OCI-LY7 (cell line): ENCODE measurements around the gene GATA5. TPM values are rescaled to one million over a fixed set of nuclear protein-coding genes. Genes with fewer than 3 reads are reported as not detected.

Experiments used
- BruUV-seq: library from RNA; stranded (reverse); fragments of 400-500 nt; replicated peaks from 2 replicates; lab custom pipeline; 2021; lab: Mats Ljungman, UMichigan
- CTCF ChIA-PET: fragments of 300-600 bp; sonication (Branson Sonifier 250); formaldehyde crosslinking; loops from one replicate; lab custom pipeline; 2022; ENCODE audit warnings: antibody characterized with exemption; ENCODE audit not compliant: unreplicated experiment; lab: Charles Lee
- POLR2A ChIA-PET: fragments of 300-600 bp; sonication (Branson Sonifier 250); formaldehyde crosslinking; loops from one replicate; lab custom pipeline; 2022; ENCODE audit warnings: antibody characterized with exemption; lab: Charles Lee
- DNase-seq: peaks from one replicate; pipeline ENCODE4 v3.0.0-alpha.2; 2015; ENCODE audit warnings: low spot score
- H2AFZ ChIP-seq: fragments of 200-600 bp; sonication (generic), shearing (Covaris generic); 2 replicates; pipeline ENCODE4 v1.6.1; 2014; ENCODE audit warnings: mild to moderate bottlenecking, antibody characterized with exemption, low read length, moderate library complexity
- H3K27ac ChIP-seq: fragments of 200-600 bp; sonication (generic); 2 replicates; pipeline ENCODE4 v1.5.1; 2014; ENCODE audit warnings: mixed run types, low read depth, mild to moderate bottlenecking, moderate library complexity, low read length, inconsistent platforms; ENCODE audit not compliant: poor library complexity, severe bottlenecking
- H3K36me3 ChIP-seq: fragments of 200-600 bp; sonication (generic); 2 replicates; pipeline ENCODE4 v1.6.1; 2014; ENCODE audit warnings: mild to moderate bottlenecking, antibody characterized with exemption, low read length, moderate library complexity, mixed read lengths; ENCODE audit not compliant: insufficient read depth
- H3K4me1 ChIP-seq: fragments of 200-600 bp; sonication (generic); 2 replicates; pipeline ENCODE4 v1.5.1; 2014; ENCODE audit warnings: mild to moderate bottlenecking, low read length; ENCODE audit not compliant: insufficient read depth, poor library complexity, severe bottlenecking
- H3K4me2 ChIP-seq: fragments of 200-600 bp; sonication (generic); 2 replicates; pipeline ENCODE4 v1.6.1; 2014; ENCODE audit warnings: mild to moderate bottlenecking, low read length
- H3K4me3 ChIP-seq: fragments of 200-600 bp; sonication (generic); 2 replicates; pipeline ENCODE4 v1.5.1; 2014; ENCODE audit warnings: mild to moderate bottlenecking, low read depth, low read length; ENCODE audit not compliant: poor library complexity, severe bottlenecking
- H3K79me2 ChIP-seq: fragments of 200-600 bp; sonication (generic); 2 replicates; pipeline ENCODE4 v1.6.1; 2016; ENCODE audit warnings: low read depth, mild to moderate bottlenecking, low read length, moderate library complexity, mixed read lengths; ENCODE audit not compliant: insufficient read depth
- H3K9me2 ChIP-seq: fragments of 200-600 bp; sonication (generic); 2 replicates; pipeline ENCODE4 v1.6.1; 2016; ENCODE audit warnings: mild to moderate bottlenecking, low read length, mixed read lengths; ENCODE audit not compliant: insufficient read depth
- H3K9me3 ChIP-seq: fragments of 200-600 bp; sonication (generic); 2 replicates; pipeline ENCODE4 v1.6.1; 2014; ENCODE audit warnings: mild to moderate bottlenecking, mixed run types, low read length, mixed read lengths
- H4K20me1 ChIP-seq: fragments of 200-600 bp; sonication (generic); 2 replicates; pipeline ENCODE4 v1.6.1; 2014; ENCODE audit warnings: mild to moderate bottlenecking, antibody characterized with exemption, low read length, moderate library complexity, mixed read lengths; ENCODE audit not compliant: insufficient read depth
- EZH2phosphoT487 ChIP-seq: fragments of 200-600 bp; sonication (generic); IDR thresholded peaks from 2 replicates; pipeline ENCODE4 v1.6.1; 2018; ENCODE audit warnings: low read depth, borderline replicate concordance, mild to moderate bottlenecking, mixed run types, antibody characterized with exemption, low read length, moderate library complexity, mixed read lengths
- intact Hi-C: fragments of 100-400 bp; cut with micrococcal nuclease; formaldehyde crosslinking; loops from one replicate; pipeline ENCODE4 v1.10.0; 2022; ENCODE audit not compliant: unreplicated experiment
- total RNA-seq, 2 experiments: library from RNA; depleted of rRNA in 1 of 2; stranded (reverse); fragments of >200 nt in 1 of 2; shearing (Covaris generic) in 1 of 2; gene quantifications; 2 replicates each; pipeline ENCODE4 v1.2.3, GENCODE V29; 2014 to 2022
- TF ChIP-seq, protein P1 (sequence below): fragments of 200-600 bp; sonication (generic); conservative IDR thresholded peaks from 2 replicates; pipeline ENCODE4 v1.5.1; 2014; ENCODE audit warnings: mild to moderate bottlenecking, antibody characterized with exemption, low read length, moderate library complexity, mixed read lengths

GATA5 gene
- total RNA-seq, 2 experiments from 2014 or later = not detected

DNA sequence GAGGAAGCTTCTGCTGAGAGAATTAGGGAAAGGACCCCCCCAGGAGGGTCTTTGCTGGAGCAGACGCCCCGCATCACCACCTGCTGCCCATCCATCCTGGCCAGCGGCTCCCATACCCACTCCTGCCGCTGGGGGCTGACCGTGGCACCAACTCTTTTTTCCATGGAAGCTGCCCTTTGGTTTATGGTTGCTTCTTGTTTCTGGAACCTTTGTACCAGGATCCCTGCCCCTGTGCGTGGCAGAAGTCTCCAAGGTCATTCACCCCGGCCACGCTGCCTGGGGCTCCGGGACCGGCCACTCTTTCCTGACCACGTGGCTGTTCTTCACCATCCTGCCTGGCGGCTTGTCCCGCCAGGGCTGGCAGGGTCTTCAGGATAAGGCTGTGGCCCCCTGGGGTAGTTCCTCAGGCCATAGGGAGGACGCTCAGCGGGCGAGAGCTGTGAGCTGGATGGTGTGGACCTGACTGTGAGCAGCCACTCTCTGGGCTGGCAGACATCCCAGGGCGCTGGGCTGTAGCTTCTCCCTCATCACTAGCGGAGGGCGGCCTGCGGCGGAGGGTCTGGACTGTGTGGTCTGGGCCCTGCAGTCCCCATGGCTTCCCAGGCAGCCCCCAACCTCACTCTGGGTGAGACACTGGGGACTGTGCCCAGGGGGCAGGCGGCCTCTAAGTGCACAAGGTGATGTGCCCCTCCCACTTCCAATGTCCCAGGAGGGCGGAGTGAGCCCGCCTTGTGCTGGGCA lies 25.7 kb downstream of the GATA5 start:
- CTCF ChIA-PET = interaction anchor here (0.6 kb wide), 1 partner anchor 80 kb away, joined by 5 read pairs; no protein-coding TSS in a partner anchor
- TF ChIP-seq, protein P1, sequence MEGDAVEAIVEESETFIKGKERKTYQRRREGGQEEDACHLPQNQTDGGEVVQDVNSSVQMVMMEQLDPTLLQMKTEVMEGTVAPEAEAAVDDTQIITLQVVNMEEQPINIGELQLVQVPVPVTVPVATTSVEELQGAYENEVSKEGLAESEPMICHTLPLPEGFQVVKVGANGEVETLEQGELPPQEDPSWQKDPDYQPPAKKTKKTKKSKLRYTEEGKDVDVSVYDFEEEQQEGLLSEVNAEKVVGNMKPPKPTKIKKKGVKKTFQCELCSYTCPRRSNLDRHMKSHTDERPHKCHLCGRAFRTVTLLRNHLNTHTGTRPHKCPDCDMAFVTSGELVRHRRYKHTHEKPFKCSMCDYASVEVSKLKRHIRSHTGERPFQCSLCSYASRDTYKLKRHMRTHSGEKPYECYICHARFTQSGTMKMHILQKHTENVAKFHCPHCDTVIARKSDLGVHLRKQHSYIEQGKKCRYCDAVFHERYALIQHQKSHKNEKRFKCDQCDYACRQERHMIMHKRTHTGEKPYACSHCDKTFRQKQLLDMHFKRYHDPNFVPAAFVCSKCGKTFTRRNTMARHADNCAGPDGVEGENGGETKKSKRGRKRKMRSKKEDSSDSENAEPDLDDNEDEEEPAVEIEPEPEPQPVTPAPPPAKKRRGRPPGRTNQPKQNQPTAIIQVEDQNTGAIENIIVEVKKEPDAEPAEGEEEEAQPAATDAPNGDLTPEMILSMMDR = no peak
- TF ChIP-seq EZH2phosphoT487 = no peak
- no peak overlapping the region for H3K4me3 ChIP-seq
- no peak overlapping the region for H3K27ac ChIP-seq
- no peaks in the 10 kb centered on the region for H3K9me3 ChIP-seq
- no peak overlapping the region for H2AFZ ChIP-seq
- H3K36me3 ChIP-seq = no peaks in the 10 kb centered on the region
- DNase-seq = no peak
- POLR2A ChIA-PET = no interaction called here
- H3K79me2 ChIP-seq = no peaks in the 10 kb centered on the region
- intact Hi-C loops = no loop called here
- H4K20me1 ChIP-seq = no peaks in the 10 kb centered on the region
- no TSS peak for BruUV-seq
- H3K4me2 ChIP-seq = no peak overlapping the region
- H3K9me2 ChIP-seq = no peaks in the 10 kb centered on the region
- H3K4me1 ChIP-seq = no peaks in the 10 kb centered on the region

DNA sequence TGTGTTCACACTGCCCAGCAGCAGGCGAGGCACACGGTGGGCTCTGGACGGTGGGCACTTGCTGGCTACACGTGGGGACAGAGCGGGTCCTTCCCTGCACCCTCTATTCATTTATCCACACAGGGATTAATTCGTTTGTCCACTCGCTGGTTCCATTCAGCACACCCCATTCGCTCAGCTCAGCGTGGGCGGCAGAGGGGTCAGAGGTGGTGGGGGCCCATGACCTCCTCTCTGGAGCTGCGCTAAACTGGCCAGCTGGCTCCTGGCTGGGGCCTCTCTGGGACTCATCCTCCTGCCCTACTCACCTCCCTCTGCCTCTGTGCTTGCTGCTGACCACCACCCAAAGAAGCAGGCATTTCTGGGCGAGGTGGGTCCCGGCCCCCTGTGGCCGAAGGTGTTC lies 27.0 kb downstream of the GATA5 start:
- intact Hi-C loops = no loop called here
- Histone ChIP-seq H3K4me1 (no peaks in the 10 kb centered on the region), H3K4me3 (no peak overlapping the region), H3K27ac (no peak overlapping the region), H3K79me2 (no peaks in the 10 kb centered on the region), H3K4me2 (no peak overlapping the region), H3K36me3 (no peaks in the 10 kb centered on the region), H3K9me2 (no peaks in the 10 kb centered on the region), H3K9me3 (no peaks in the 10 kb centered on the region), H4K20me1 (no peaks in the 10 kb centered on the region), H2AFZ (no peak overlapping the region)
- TF ChIP-seq, protein P1 = no peak
- no peak for TF ChIP-seq EZH2phosphoT487
- no peak for DNase-seq
- CTCF ChIA-PET = no interaction called here
- BruUV-seq = no TSS peak
- POLR2A ChIA-PET = no interaction called here

DNA sequence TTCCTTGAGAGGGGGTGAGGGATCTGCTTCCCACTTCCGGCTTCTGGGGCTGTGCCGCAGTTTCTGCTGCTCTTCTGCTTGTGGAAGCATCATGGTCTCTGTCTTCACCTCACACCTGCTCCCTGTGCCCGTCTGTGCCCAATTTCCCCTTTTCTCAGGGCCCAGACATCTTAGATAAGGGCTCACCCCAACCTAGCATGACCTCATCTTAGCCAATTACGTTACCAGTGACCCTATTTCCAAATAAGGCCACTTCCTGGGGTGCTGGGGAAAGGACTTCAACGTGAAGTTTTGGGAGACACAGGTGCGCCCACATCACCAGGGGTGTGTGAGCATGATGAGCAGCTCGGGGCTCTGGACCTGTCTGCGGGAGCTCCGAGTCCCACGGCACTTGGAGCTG lies 27.8 kb downstream of the GATA5 start:
- no peak for DNase-seq

More for the DNA sequence above, 27.8 kb downstream of the GATA5 start:
- Histone ChIP-seq H3K4me1 (no peaks in the 10 kb centered on the region), H3K4me2 (no peak overlapping the region), H3K4me3 (no peak overlapping the region), H4K20me1 (no peaks in the 10 kb centered on the region), H3K36me3 (no peaks in the 10 kb centered on the region), H3K9me3 (no peaks in the 10 kb centered on the region), H3K27ac (no peak overlapping the region), H3K79me2 (no peaks in the 10 kb centered on the region), H2AFZ (no peak overlapping the region), H3K9me2 (no peaks in the 10 kb centered on the region)
- BruUV-seq = no TSS peak
- intact Hi-C loops = no loop called here
- ChIA-PET POLR2A (no interaction called here), CTCF (no interaction called here)
- TF ChIP-seq, protein P1 = no peak
- TF ChIP-seq EZH2phosphoT487 = no peak
